Fibroblast of skin of right biceps (primary cell): ENCODE measurements around the gene SLC4A2.

ENCODE experiments used
- DNase-seq: peaks from one replicate; pipeline ENCODE4 v3.0.0-alpha.2; 2013

SLC4A2 gene

GRCh38 chr7:151081170-151082101 is 22.0 kb downstream of the SLC4A2 start:
- no peak for DNase-seq

DNA sequence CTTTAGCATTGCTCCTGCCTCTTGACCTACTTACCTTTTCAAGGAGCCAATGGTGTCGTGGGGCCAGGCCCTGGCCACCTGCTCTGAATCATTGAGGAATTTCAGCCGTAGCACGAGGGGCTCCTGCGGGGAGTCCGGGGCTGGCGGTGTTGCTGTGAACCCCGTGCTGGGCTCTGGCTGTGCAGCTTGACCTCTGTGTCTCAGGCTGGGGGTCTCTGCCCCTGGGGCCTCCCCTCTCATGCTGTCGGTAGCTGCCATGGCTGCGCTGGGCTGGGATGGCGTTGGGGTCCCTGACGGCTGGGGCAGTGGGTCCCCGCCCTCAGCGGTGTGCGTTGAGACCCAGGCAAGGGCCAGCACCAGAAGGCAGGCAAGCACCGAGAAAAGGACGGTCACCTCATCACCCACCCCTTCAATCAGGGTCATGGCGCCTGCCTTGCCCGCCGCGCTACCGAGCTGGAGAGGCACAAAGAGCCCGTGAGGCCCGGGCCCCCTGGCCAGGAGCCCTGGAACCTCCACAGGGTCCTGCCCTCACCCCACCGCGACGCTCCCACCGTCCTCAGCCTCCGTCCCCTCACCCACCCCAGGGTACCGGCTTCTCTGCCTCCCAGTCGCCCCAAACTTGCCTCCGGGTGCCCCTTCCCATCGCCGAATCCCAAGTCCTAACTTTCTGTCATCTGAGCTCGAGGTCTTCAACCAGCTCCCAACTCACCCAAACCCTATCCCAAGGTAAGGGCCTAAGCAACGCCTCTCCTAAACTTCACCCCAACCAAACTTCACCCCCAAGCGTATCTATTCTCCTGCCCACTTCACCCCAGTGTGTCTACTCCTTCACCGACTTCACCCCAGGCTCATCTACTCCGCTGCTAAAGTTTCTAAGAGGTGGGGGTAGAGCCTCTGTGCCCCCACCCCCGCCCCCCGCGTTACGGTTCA is 23.0 kb downstream of the SLC4A2 start:
- DNase-seq: no peak

DNA sequence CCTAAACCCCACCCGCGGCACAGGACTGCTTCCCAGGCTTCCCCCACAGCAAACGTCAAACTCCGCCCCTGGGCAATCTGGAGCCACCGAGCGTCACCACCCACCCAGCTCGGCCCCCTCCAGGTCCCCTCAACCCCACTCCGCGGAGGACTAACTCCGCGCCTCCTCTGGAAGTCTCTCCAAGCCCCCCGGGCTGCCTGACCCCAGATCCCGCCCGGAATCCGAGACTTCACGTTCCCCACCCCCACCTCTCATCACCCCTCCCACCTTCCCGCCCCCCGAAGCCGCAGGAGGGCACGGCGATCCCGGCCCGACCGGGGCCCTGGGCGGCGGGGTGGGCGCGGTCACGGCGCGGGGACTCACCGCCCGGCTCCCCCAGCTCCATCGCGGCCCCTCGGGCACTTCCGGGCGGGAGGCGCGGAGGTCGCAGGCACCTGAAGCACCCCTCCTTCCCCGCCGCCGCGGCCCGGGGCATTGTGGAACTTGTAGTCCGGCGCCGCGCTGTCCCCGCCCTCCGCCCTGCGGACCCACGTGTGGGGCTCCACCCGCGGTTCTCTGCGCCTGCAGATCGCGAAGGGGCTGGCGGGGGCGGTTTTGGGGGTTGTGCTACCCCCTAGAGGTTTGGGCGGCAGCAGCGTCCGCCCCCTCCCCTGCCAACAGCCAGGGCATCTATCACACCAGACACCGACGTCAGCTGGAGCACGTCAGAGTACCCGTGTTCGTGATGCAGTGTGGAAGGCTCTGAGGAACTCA is 23.9 kb downstream of the SLC4A2 start, which contains the start of gene TMUB1:
TSS of gene TMUB1 (minus strand) at position 423 of the 753 bp plus-strand sequence. CDS start 930 bp downstream, outside the sequence.
- DNase-seq: peak; percentile 62

DNA sequence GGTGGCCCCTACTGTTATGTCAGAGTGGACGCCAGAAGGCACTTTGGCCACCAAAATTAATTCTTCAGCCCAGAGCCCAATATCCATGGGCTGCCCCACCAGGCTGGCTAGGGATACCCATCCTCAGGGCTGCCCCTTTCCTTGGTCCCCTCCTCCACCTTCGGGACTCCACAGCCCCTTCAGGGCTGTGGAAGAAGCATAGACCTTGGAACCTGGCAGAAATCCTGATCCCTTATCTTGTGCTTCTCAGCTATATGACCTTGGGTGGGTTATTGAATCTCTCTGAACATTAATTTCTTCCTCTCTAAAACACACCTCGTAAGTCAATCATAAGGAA is 24.4 kb downstream of the SLC4A2 start:
- no peak for DNase-seq

DNA sequence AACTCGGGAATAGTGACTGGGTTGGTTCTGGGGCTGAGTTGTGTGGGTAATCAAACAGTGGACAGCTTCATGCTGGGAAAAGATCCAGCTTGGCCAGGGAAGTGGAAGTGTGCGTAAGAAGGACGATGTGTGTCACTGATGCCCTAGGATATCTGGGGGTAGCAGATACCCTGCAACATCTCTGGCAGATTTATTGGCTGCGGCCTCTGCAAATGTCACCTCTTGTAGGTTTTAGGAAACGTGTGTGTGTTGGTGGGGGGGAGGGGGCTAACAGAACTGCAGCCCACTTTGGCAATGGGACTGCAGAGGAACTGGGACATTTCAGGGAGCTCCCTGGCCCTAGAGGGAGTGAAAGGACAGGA is 25.9 kb downstream of the SLC4A2 start:
- DNase-seq: no peak

- DNase-seq: peak; percentile 77
Observed at GRCh38 chr7:151085691-151086620, 26.6 kb downstream of the SLC4A2 start, which contains the start of gene AGAP3. Gene AGAP3, plus strand, starts transcription at chr7:151086475. Its CDS starts 267 bp downstream, at chr7:151086742.

GRCh38 chr7:151086802-151087244 is 27.4 kb downstream of the SLC4A2 start:
- peak; percentile 37 for DNase-seq

DNA sequence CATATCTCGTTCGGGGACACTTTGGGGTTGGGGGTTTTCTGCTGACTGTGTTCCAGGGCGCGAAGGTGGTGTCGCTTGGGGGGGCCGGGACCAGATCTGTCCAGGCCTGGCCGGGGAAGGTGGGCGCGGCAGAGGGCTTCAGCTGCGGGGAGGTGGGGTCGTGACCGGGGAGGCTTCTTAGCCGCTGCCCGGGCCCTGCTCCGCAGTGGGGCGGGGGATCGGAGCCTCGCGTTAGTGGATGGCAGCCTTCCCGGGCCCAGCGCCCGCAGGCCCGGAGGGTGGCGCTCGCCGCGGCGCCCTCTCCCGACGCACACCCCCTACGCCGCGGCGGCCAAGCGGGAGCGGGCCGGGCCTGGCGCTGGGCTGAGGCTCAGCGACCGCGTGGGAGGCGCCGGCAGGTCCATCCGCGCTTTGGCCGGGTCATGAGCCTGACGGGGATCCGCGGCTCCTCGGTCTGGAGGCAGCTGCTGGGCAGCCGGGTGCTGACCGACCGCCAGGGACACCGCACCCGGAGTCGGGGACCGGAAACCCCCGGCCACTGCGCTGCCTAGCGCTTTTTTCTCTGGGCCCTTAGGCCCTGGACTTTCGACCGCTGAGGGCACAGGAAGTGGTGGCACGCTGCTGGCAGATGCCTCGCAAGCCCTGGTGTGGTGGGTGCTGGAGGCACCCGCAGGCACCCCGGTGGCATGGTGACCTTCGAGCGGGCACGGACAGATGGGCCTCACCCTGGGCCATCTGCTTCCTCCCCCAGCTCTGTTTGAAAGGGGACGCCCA is 28.0 kb downstream of the SLC4A2 start:
- DNase-seq: peak; percentile 59

- DNase-seq: peak; percentile 58
Observed at GRCh38 chr7:151088019-151088855, 28.8 kb downstream of the SLC4A2 start.

GRCh38 chr7:151088856-151089699 is 29.7 kb downstream of the SLC4A2 start:
- peak; percentile 40 for DNase-seq

- no peak for DNase-seq
Observed at GRCh38 chr7:151089893-151090730, 30.7 kb downstream of the SLC4A2 start.

DNA sequence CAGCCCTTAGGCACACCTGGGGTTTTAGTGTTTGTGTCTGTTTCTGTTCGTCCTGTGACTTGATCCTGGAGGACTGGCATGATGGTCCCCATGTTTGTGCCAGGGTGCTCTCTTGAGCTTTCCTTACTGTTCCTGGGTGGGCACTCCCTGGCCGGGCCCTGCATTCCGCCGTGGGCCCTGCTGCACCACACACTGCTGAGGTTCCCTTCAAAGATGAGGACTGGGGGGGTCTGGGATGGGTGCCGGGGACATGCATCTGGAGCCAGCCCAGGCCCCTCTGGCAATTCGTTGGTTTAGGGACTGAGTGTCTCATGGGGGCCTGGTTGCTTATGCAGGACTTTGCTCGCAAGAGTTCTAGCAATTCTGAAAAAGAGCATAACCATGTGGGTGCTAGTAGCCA is 31.6 kb downstream of the SLC4A2 start:
- no peak for DNase-seq

DNA sequence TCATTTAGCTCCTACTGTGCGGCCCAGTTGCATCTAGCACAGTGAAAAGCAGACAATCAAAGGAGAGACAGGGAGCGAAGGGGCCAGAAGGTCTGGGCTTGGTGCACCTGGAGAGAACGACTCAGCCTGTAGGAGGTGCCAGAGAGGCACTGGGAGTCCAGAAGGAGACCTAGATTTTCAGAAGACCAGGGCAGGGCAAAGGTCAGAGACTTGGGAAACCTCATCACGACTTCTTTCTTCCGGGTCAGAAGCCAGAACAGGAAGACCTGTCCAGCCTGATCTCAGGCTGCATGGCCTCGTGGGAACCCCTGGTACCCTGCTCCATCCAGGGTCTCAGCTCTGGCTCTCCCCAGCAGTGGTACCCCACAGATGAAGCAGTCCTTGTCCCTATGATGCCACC is 32.0 kb downstream of the SLC4A2 start:
- DNase-seq: no peak

GRCh38 chr7:151091988-151092387 is 32.6 kb downstream of the SLC4A2 start:
- DNase-seq: no peak

- no peak for DNase-seq
Observed at GRCh38 chr7:151093748-151094147, 34.4 kb downstream of the SLC4A2 start.

DNA sequence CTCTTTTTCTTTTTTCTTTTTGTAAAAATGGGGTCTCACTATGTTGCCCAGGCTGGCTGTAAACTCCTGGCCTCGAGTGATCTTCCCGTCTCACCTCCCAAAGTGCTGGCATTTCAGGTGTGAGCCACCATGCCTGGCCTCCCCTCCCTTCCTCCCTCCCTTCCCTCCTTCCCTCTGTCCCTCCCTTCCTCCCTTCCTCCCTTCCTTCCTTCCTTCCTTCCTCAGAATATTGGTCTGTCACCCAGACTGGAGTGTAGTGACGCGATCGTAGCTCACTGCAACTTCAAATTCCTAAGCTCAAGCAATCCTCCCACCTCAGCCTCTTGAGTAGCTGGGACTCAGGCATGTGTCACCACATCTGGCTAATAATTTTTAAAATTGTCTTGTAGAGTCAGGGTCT is 35.3 kb downstream of the SLC4A2 start:
- DNase-seq: peak; percentile 36

DNA sequence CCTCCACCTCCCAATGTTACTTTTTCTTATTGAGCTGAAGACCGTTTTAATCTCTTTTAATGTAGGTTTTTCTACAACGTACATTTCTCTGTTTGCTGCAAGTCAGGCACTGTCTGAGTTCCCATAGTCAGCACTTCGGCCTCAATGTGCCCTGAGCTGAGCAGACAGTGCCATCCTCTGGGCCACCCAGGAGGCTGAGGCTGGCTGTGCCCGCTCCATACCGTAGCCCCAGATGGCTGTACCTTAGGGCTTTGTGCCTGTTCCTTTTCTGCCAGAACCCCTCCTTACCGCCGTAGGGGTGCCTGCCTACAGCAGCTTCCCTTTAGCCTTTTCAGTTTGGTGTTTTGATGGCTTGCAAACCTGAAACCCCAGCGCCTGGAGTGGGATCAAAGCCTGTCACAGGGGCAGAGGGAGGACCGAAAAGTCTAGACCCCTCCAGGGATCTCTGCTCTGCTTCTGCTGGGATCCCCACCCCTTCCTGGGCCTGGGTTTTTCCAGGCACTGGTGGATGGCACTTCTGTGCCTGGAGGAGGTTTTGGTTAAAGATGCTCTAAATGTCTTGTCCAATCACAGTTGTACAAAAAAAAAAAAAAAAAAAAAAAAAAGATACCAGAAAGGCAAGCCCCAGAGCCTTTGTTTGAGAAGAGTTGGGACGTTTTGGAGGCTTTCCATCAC is 35.9 kb downstream of the SLC4A2 start:
- DNase-seq: no peak
